ENCODE measurements around the gene LIG1.

The LIG1 gene

DNA sequence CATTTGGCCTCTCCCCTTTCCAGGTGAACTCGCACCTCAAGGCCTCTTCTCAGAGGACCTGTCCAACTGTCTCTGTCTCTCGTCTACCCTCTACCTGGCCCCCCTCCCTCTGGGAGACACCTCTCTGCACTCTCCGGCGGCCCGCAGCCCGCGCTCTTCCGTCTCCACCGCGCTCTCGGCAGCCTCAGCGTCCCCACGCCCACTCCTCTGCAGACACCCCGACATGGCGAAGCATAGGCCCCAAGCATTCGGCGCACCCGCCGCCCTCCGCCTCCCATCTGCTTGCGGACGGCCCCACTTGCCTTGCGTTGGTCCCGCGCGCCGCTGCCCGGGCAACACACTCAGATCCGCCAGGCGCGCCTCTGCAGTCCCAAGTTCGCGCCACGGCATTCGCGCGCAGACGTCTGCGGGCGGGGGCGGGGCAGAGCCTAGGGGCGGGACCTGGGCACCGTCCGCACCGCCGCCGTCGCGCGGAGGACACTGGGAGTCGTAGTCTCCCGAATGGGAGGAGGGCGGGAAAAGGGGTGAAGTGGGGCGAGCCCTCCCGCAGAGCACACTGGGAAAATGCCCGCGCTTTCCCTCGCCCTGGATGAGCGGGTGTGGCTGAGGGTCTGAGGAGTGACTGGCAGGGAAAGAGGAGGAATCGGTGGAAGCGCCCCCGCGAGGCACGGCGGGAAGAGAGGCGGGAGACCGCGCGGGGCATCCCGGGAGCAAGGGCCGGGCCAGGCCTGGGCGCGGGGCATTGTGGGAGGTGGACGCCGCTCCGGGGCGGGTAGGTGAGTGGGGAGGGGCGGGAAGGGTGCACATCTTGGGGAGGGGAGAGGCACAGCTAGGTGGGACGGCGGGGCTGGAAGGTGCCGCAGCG is at the start of gene LIG1, which contains the start of gene ZSWIM9 (continued):
- TF ChIP-seq ZNF558 (tag by site-specific recombination; IDR thresholded peaks at IDR 0.05) (no peak), ZBTB17 (tag by site-specific recombination; IDR thresholded peaks at IDR 0.05) (peak; percentile 94), ZNF791 (tag by site-specific recombination; IDR thresholded peaks at IDR 0.05) (no peak), ZBTB7A (tag by site-specific recombination; IDR thresholded peaks at IDR 0.05; ENCODE audit: low read depth) (peak; percentile 64; the same call in 1 of the 2 replicates), GLI2 (tag by site-specific recombination; IDR thresholded peaks at IDR 0.05; ENCODE audit: borderline replicate concordance, low read depth) (no peak), GLI4 (tag by site-specific recombination; IDR thresholded peaks at IDR 0.05) (no peak), ZNF549 (tag by site-specific recombination; IDR thresholded peaks at IDR 0.05) (no peak), ZXDB (tag by site-specific recombination; IDR thresholded peaks at IDR 0.05) (peak; percentile 91), GFI1B (tag by site-specific recombination; IDR thresholded peaks at IDR 0.05) (no peak), ZNF37A (tag by site-specific recombination; IDR thresholded peaks at IDR 0.05) (no peak), SCRT2 (tag by site-specific recombination; IDR thresholded peaks at IDR 0.05) (no peak), ZNF596 (tag by site-specific recombination; IDR thresholded peaks at IDR 0.05) (no peak), ZNF223 (tag by site-specific recombination; IDR thresholded peaks at IDR 0.05) (no peak), KLF7 (tag by site-specific recombination; IDR thresholded peaks at IDR 0.05; ENCODE audit: borderline replicate concordance) (peak; percentile 96), ZNF792 (tag by site-specific recombination; IDR thresholded peaks at IDR 0.05) (peak; percentile 68; the same call in 1 of the 2 replicates), ZNF394 (tag by site-specific recombination; IDR thresholded peaks at IDR 0.05; ENCODE audit: borderline replicate concordance) (no peak; the same call in 1 of the 2 replicates), ZNF776 (tag by site-specific recombination; IDR thresholded peaks at IDR 0.05; ENCODE audit: borderline replicate concordance) (no peak), ZNF214 (tag by site-specific recombination; IDR thresholded peaks at IDR 0.05; ENCODE audit: borderline replicate concordance) (no peak), ZNF623 (tag by site-specific recombination; IDR thresholded peaks at IDR 0.05) (no peak; the same call in 1 of the 2 replicates), ZBTB1 (tag by site-specific recombination; IDR thresholded peaks at IDR 0.05) (no peak), ZIC2 (tag by site-specific recombination; IDR thresholded peaks at IDR 0.05) (peak; percentile 90), SETDB1 (IDR thresholded peaks at IDR 0.05; ENCODE audit: insufficient read length, low read length) (no peak), ZEB2 (tag by site-specific recombination; IDR thresholded peaks at IDR 0.05) (peak; percentile 86), ZNF621 (tag by site-specific recombination; IDR thresholded peaks at IDR 0.05) (no peak), ZFP69B (tag by site-specific recombination; IDR thresholded peaks at IDR 0.05) (0 out of 2 replicates have a peak, but pooled peaks have one; percentile 54), ZNF747 (tag by site-specific recombination; IDR thresholded peaks at IDR 0.05) (no peak), ZNF530 (tag by site-specific recombination; IDR thresholded peaks at IDR 0.05; ENCODE audit: low read depth) (no peak), ZNF138 (tag by site-specific recombination; IDR thresholded peaks at IDR 0.05; ENCODE audit: borderline replicate concordance) (no peak), ZNF629 (tag by site-specific recombination; IDR thresholded peaks at IDR 0.05) (peak; percentile 72), ZNF626 (tag by site-specific recombination; IDR thresholded peaks at IDR 0.05) (no peak), MZF1 (tag by site-specific recombination; IDR thresholded peaks at IDR 0.05; ENCODE audit: borderline replicate concordance) (no peak), GLIS1 (tag by site-specific recombination; IDR thresholded peaks at IDR 0.05) (peak; percentile 87), ZNF112 (tag by site-specific recombination; IDR thresholded peaks at IDR 0.05) (no peak), RBAK (tag by site-specific recombination; IDR thresholded peaks at IDR 0.05) (no peak), ZNF560 (tag by site-specific recombination; IDR thresholded peaks at IDR 0.05; ENCODE audit: borderline replicate concordance) (no peak), SCRT1 (tag by site-specific recombination; IDR thresholded peaks at IDR 0.05; ENCODE audit: borderline replicate concordance) (no peak), ZNF211 (tag by site-specific recombination; IDR thresholded peaks at IDR 0.05; ENCODE audit: low read depth) (no peak), YY1 (tag by site-specific recombination; IDR thresholded peaks at IDR 0.05) (peak; percentile 61; the same call in 1 of the 2 replicates), ZNF174 (tag by site-specific recombination; IDR thresholded peaks at IDR 0.05) (no peak)
- TF ChIP-seq, protein P1, sequence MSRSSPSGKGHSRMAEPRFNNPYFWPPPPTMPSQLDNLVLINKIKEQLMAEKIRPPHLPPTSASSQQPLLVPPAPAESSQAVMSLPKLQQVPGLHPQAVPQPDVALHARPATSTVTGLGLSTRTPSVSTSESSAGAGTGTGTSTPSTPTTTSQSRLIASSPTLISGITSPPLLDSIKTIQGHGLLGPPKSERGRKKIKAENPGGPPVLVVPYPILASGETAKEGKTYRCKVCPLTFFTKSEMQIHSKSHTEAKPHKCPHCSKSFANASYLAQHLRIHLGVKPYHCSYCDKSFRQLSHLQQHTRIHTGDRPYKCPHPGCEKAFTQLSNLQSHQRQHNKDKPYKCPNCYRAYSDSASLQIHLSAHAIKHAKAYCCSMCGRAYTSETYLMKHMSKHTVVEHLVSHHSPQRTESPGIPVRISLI (tag by site-specific recombination; IDR thresholded peaks at IDR 0.05) = no peak
- TF ChIP-seq, protein P2, sequence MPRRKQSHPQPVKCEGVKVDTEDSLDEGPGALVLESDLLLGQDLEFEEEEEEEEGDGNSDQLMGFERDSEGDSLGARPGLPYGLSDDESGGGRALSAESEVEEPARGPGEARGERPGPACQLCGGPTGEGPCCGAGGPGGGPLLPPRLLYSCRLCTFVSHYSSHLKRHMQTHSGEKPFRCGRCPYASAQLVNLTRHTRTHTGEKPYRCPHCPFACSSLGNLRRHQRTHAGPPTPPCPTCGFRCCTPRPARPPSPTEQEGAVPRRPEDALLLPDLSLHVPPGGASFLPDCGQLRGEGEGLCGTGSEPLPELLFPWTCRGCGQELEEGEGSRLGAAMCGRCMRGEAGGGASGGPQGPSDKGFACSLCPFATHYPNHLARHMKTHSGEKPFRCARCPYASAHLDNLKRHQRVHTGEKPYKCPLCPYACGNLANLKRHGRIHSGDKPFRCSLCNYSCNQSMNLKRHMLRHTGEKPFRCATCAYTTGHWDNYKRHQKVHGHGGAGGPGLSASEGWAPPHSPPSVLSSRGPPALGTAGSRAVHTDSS (tag by site-specific recombination; IDR thresholded peaks at IDR 0.05) = no peak
